Measurements from ENCODE around the gene VASN. TPM values are rescaled to one million over a fixed set of nuclear protein-coding genes. Genes with fewer than 3 reads are reported as not detected.

The VASN gene
- total RNA-seq, 3 donors from 2014 or later: 14.8 to 28.5 (median 16.1) TPM

DNA sequence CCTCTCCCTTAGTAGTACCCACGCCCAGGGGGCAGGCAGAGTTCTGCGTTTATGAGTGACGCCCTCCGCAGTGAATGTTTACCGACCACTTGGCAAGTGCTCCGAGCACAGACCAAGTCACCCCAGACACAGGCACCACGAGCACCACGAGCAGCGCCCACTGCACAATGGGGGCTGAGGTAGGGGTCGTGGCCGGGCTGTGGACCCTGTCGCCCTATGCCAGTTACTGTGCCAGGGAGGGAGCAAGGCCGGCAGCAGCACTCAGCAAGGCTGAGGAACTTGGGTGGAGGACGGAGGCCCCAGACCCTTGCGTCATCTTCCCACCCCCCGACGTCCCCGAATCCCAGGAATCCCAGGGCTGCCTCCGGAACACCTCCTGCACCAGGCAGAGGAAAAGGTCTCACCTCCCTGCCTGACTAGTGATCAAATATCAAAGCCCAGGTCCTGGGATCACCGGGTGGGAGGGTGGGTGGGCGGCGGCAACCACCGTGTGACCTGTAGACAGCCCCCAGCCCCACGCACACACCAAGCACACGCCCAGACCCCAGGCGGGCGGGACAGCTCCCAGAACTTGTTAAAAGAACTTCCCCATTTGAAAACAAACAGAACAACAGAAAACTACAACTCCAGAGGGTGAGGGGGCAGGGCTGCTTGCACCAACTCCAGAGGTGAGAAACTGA is 5.4 kb downstream of the VASN start:
- Histone ChIP-seq H3K9me3 (no peaks in the 10 kb centered on the region), H3K4me1 (peaks cover 30 to 59% of the 10 kb centered on the region in 2 donors), H3K27ac (peak overlapping the region; percentile 91 to 97), H3K36me3 (peaks cover 2% of the 10 kb centered on the region), H3K27me3 (no peaks in the 10 kb centered on the region), H3K4me3 (peak overlapping the region; percentile 15 to 53 (median 17))
- TF ChIP-seq POLR2AphosphoS5 (IDR thresholded peaks at IDR 0.05) (no peak), POLR2A (IDR thresholded peaks at IDR 0.05) (no peak)
- TF ChIP-seq, protein P1, sequence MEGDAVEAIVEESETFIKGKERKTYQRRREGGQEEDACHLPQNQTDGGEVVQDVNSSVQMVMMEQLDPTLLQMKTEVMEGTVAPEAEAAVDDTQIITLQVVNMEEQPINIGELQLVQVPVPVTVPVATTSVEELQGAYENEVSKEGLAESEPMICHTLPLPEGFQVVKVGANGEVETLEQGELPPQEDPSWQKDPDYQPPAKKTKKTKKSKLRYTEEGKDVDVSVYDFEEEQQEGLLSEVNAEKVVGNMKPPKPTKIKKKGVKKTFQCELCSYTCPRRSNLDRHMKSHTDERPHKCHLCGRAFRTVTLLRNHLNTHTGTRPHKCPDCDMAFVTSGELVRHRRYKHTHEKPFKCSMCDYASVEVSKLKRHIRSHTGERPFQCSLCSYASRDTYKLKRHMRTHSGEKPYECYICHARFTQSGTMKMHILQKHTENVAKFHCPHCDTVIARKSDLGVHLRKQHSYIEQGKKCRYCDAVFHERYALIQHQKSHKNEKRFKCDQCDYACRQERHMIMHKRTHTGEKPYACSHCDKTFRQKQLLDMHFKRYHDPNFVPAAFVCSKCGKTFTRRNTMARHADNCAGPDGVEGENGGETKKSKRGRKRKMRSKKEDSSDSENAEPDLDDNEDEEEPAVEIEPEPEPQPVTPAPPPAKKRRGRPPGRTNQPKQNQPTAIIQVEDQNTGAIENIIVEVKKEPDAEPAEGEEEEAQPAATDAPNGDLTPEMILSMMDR (IDR thresholded peaks at IDR 0.05): no peak
- intact Hi-C loops (cut with DNase I; ENCODE audit: low total_unique reads): no loop called here
- DNase-seq (ENCODE audit: low spot score in 2 of 2): no peak

DNA sequence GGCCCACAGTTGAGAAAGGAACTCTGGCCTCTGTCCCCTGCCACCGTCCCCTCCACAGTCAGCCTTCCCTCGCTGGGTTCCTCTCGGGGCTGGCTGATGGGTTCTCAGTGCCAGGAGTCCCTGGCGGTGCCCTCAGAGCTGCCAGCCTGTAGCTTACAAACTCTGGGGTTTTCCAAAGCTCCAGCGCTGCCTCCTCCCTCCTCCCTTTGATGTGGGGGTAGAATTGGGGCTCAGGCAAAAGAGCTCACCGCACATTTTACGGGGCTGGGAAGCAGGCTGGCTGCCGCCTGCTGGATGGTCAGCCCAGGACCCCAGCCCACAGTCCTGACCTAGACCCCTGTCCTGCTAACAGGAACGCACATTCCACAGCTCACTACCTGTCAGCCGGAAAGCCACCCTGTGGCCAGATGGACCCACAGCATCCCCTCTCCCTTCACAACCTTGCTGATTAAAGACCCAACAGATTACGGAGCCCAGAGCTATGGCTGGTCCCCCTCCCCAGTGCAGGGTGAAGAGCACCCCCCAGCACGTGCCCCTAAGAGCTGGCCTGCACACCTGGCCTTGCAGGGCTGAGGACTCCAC is 6.0 kb downstream of the VASN start:
- Histone ChIP-seq H3K4me3 (peak overlapping the region in 1 of 3 donors; percentile 53), H3K36me3 (peaks cover 4% of the 10 kb centered on the region), H3K27ac (peak overlapping the region; percentile 91 to 97), H3K27me3 (no peaks in the 10 kb centered on the region), H3K9me3 (no peaks in the 10 kb centered on the region), H3K4me1 (peaks cover 30 to 59% of the 10 kb centered on the region in 2 donors)
- intact Hi-C loops (cut with DNase I; ENCODE audit: low total_unique reads): no loop called here
- DNase-seq (ENCODE audit: low spot score in 2 of 2): no peak
- TF ChIP-seq, protein P1 (IDR thresholded peaks at IDR 0.05): peak in 1 of 3 donors; percentile 6
- TF ChIP-seq POLR2AphosphoS5 (IDR thresholded peaks at IDR 0.05): no peak

DNA sequence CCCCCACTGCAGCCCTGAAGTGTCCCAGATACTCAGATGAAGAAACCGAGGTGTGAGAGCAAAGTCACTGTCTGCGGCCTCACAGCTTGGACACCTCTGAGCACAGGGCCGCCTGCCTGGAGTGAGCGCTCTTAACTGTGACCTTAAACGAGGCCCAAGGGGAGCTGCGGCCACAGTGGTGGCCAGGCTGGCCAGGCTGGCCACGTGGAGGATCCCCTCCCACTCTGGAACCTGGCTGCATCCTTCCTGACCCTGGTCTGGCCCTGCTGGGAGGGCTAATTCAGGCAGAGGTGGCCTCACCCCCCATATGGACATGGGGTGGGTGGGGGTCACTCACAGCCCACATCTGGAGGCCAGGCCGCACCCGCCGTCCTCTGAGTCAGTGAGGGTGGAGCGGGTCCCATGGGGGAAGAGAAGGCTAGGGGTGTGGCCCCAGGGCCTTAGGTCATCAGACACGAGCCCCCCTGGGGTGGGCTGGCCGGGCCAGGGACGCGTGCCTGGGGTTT is 6.6 kb downstream of the VASN start:
- Histone ChIP-seq H3K4me3 (no peak overlapping the region), H3K27me3 (no peaks in the 10 kb centered on the region), H3K9me3 (no peaks in the 10 kb centered on the region), H3K36me3 (peaks cover 4% of the 10 kb centered on the region), H3K4me1 (peaks cover 25 to 56% of the 10 kb centered on the region in 2 donors), H3K27ac (peak overlapping the region; percentile 91 to 97)
- intact Hi-C loops (cut with DNase I; ENCODE audit: low total_unique reads): no loop called here
- TF ChIP-seq POLR2A (IDR thresholded peaks at IDR 0.05): no peak
- TF ChIP-seq POLR2AphosphoS5 (IDR thresholded peaks at IDR 0.05): peak in 2 of 3 donors; percentile 42 to 80
- TF ChIP-seq, protein P1 (IDR thresholded peaks at IDR 0.05): no peak
- DNase-seq (ENCODE audit: low spot score in 2 of 2): no peak

DNA sequence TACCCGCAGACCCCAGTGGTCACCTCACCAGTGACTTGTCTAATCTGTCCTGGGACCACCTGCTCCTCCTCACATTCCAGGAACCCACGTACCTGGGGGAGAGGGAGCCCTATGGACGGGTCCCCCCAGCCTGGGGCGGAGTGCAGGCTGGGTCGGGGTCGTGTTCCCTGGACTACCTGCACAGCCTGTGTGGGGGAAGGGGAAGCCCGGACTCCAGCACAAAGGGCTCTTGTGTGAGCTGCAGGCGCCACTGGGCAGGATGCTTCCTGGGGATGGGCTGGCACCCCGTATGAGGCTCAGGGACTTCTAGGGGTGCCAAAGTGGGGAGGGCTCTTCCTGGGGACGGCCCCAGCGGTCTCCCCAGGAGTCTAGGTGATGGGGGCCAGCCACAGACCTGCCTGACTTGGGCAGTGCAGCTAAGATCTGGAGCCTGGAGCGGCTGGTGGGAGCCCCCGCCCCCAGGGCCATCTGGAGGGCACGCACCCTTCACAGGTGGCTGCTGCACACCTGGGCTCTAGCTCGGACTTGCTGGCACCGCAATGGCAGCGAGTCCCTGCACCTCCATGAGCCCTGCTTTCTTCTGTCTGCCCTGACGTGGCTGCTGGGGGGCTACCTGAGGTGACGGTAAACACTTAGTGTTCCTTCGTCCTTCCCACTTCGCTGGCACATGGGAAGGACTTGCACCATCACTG is 7.5 kb downstream of the VASN start:
- DNase-seq (ENCODE audit: low spot score in 2 of 2): no peak
- Histone ChIP-seq H3K4me1 (peaks cover 19 to 50% of the 10 kb centered on the region in 2 donors), H3K27me3 (no peaks in the 10 kb centered on the region), H3K9me3 (no peaks in the 10 kb centered on the region), H3K4me3 (no peak overlapping the region), H3K27ac (peak overlapping the region; percentile 91 to 97), H3K36me3 (peaks cover 4% of the 10 kb centered on the region)
- intact Hi-C loops (cut with DNase I; ENCODE audit: low total_unique reads): no loop called here
- TF ChIP-seq, protein P1 (IDR thresholded peaks at IDR 0.05): no peak
- TF ChIP-seq POLR2A (IDR thresholded peaks at IDR 0.05) (no peak), POLR2AphosphoS5 (IDR thresholded peaks at IDR 0.05) (no peak)

Measured in breast epithelium (tissue), 4 donors.